Thymus (tissue), 11 donors: ENCODE results near the gene METTL16. TPM values are rescaled to one million over a fixed set of nuclear protein-coding genes. Genes with fewer than 3 reads are reported as not detected.
"Not testable (repeated sequence)": the region's sequence is repeated elsewhere in the genome, so short reads cannot be mapped to it uniquely, and the experiment has no call there.

Experiments used
- DNase-seq, 9 donors: peaks; one replicate each; pipeline ENCODE4 v3.0.0-alpha.2; 2013; ENCODE audit warnings: low spot score in 9 of 9, low read depth in 6 of 9, missing footprints in 1 of 9
- H3K27ac ChIP-seq, 2 donors: one replicate each; pipeline ENCODE4 v1.5.1; 2013; ENCODE audit warnings: control low read depth in 1 of 2, low read depth in 1 of 2, low read length in 1 of 2, mild to moderate bottlenecking in 1 of 2, moderate library complexity in 1 of 2
- H3K27me3 ChIP-seq, 2 donors: one replicate each; pipeline ENCODE4 v1.5.1; 2013; ENCODE audit warnings: low read length in 1 of 2; ENCODE audit not compliant: control insufficient read depth in 2 of 2, insufficient read depth in 1 of 2
- H3K36me3 ChIP-seq, 2 donors: one replicate each; pipeline ENCODE4 v1.5.1; 2013; ENCODE audit warnings: low read length in 1 of 2, mild to moderate bottlenecking in 1 of 2, moderate library complexity in 1 of 2; ENCODE audit not compliant: control insufficient read depth in 2 of 2, insufficient read depth in 2 of 2
- H3K4me1 ChIP-seq, 2 donors: one replicate each; pipeline ENCODE4 v1.5.1; 2013; ENCODE audit warnings: low read length in 2 of 2; ENCODE audit not compliant: control insufficient read depth in 2 of 2, insufficient read depth in 2 of 2
- H3K4me3 ChIP-seq, 2 donors: one replicate each; pipeline ENCODE4 v1.5.1; 2013; ENCODE audit warnings: low read length in 2 of 2, control low read depth in 1 of 2, mild to moderate bottlenecking in 1 of 2
- H3K9me3 ChIP-seq, 2 donors: one replicate each; pipeline ENCODE4 v1.5.1; 2013; ENCODE audit warnings: low read length in 1 of 2, mild to moderate bottlenecking in 1 of 2; ENCODE audit not compliant: control insufficient read depth in 2 of 2, insufficient read depth in 1 of 2
- WGBS: extraction: QIAGEN DNeasy Blood & Tissue Kit; methylation state at CpG from one replicate; pipeline ENCODE4 v1.1.7; 2013; 5-methylcytosine and 5-hydroxymethylcytosine counted together
- polyA plus RNA-seq: library from polyadenylated mRNA; stranded (reverse); fragments of 200-250 nt; gene quantifications from one replicate; pipeline ENCODE4 v1.2.3, GENCODE V29; 2013
- total RNA-seq: library from RNA; stranded (reverse); fragments of 120-200 nt; gene quantifications from one replicate; pipeline ENCODE4 v1.2.4, GENCODE V29; 2013
- donor health status: healthy.

Gene METTL16
- total and polyA plus RNA-seq, 2 donors, result 19.2 to 37.1 TPM

DNA sequence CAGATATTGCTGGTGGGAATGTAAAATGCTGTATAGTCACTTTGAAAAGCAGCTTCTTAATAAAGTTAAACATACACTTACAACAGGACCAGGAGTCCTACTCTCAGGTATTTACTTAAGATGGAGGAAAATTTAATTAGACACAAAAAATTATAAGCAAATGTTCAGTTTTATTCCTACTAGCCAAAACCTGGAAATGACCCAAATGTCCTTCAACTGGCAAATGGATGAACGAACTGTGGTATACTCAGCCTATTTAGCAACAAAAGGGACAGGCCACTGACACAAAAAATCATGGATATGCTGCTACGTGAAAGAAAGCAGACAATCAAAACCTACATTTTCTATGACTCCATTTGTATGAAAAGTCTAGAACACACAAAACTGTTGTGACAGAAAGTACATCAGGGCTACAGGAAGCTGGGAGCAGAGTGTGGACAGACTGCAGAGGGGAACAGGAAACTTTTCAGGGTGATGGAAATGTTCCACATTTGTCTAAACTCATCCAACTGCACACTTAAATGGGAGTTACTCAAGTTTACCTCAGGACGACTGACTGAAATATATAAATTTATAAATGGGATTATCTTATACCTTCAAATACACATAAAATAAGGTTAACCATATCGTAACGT lies 61.6 kb downstream of the METTL16 start:
- 88% methylated on average over 5 of the region's 5 CpGs for WGBS
- Histone ChIP-seq H3K36me3 (peaks cover 5 to 7% of the 10 kb centered on the region in 2 donors), H3K27me3 (no peaks in the 10 kb centered on the region), H3K27ac (no peak overlapping the region), H3K9me3 (peaks cover 1 to 5% of the 10 kb centered on the region in 2 donors), H3K4me1 (no peaks in the 10 kb centered on the region), H3K4me3 (no peak overlapping the region)
- DNase-seq, result no peak

DNA sequence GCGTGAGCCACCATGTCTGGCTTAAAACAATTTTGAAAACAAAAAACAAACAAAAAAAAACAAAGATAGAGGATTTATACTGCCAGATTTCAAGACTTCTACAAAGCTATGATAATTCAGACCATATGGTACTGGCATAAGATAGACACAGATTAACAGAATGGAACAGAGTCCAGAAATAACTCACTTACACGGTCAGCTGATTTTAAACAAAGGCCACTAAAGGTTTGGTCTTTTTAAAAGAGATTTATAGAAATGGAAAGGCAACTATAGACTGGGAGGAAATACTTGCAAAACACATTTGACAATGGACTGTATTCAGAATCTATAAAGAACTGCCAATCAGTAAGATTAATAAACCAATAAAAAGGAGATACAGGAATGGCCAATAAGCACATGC lies 62.2 kb downstream of the METTL16 start:
- peaks cover 5 to 7% of the 10 kb centered on the region in 2 donors for H3K36me3 ChIP-seq
- peaks cover 1 to 5% of the 10 kb centered on the region in 2 donors for H3K9me3 ChIP-seq
- H3K4me1 ChIP-seq, result no peaks in the 10 kb centered on the region
- H3K27ac ChIP-seq, result no peak overlapping the region
- no peak overlapping the region for H3K4me3 ChIP-seq
- DNase-seq, result no peak
- 96% methylated on average over 2 of the region's 2 CpGs for WGBS
- no peaks in the 10 kb centered on the region for H3K27me3 ChIP-seq

DNA sequence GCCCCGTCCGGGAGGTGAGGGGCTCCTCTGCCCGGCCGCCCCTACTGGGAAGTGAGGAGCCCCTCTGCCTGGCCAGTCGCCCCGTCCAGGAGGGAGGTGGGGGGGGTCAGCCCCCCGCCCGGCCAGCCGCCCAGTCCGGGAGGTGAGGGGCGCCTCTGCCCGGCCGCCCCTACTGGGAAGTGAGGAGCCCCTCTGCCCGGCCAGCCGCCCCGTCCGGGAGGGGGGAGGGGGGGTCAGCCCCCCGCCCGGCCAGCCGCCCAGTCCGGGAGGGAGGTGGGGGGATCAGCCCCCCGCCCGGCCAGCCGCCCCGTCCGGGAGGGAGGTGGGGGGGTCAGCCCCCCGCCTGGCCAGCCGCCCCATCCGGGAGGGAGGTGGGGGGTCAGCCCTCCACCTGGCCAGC lies 64.2 kb downstream of the METTL16 start:
- not testable (repeated sequence) for H3K36me3 ChIP-seq, H3K27ac ChIP-seq, H3K9me3 ChIP-seq, DNase-seq, H3K4me3 ChIP-seq, H3K4me1 ChIP-seq, H3K27me3 ChIP-seq
- WGBS, result 96% methylated on average over 9 of the region's 29 CpGs

DNA sequence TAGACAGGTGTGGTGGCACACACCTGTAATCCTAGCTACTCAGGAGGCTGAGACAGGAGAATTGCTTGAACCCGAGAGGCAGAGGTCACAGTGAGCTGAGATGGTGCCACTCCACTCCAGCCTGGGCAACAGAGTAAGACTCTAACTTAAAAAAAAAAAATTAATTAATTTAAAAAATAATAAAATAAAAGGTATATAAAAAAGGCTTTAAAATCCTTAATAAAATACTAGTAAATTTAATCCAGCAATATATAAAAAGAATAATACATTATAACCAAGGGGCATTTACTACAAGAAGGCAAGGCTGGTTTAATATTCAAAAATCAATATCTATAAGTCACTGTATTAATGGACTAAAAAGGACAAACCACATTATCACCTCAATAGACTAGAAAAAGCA lies 66.0 kb downstream of the METTL16 start:
- Histone ChIP-seq H3K36me3 (peaks cover 4 to 6% of the 10 kb centered on the region in 2 donors), H3K4me1 (no peaks in the 10 kb centered on the region), H3K4me3 (no peak overlapping the region), H3K27me3 (no peaks in the 10 kb centered on the region), H3K9me3 (peaks cover 1 to 5% of the 10 kb centered on the region in 2 donors), H3K27ac (no peak overlapping the region)
- DNase-seq, result no peak
- 96% methylated on average over 1 of the region's 1 CpG for WGBS

DNA sequence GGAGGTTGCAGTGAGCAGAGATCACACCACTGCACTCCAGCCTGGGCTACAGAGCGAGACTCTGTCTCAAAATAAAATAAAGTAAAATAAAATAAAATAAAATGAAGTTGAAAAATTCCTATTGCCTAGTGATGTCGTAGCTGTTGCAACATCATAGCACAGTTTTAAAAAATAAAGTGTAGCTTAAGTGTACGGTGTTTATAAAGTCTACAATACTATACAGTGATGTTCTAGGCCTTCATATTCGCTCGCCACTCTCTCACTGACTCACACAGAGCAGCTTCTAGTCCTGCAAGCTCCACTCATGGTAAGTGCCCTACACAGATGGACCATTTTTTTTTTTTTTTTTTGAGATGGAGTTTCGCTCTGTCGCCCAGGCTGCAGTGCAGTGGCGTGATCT lies 67.3 kb downstream of the METTL16 start:
- Histone ChIP-seq H3K27ac (no peak overlapping the region), H3K4me1 (no peaks in the 10 kb centered on the region), H3K4me3 (no peak overlapping the region), H3K27me3 (no peaks in the 10 kb centered on the region), H3K9me3 (peaks cover 1 to 5% of the 10 kb centered on the region in 2 donors), H3K36me3 (peaks cover 9% of the 10 kb centered on the region in 2 donors)
- no peak for DNase-seq
- WGBS, result 98% methylated on average over 8 of the region's 8 CpGs

DNA sequence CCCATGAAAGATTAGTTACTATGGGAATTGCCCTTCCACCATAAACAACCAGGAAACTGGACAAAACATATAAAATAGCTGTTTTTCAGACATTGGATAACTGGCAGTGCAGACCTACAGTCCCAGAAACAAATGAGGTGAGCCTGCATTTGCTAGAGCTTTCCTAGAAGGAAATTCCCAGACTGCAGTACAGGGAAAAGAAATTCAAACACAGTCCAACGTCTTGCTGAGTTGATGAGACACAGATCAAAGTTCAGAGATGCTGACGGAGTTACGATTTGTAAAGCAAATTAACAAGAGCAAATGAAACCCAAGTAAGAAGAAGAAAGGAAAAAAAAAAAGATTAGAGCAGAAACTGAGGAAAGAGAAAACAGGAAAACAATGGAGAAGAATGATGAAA lies 69.5 kb downstream of the METTL16 start:
- H3K4me3 ChIP-seq, result no peak overlapping the region
- no peaks in the 10 kb centered on the region for H3K27me3 ChIP-seq
- no peak overlapping the region for H3K27ac ChIP-seq
- DNase-seq, result no peak
- H3K4me1 ChIP-seq, result no peaks in the 10 kb centered on the region
- WGBS, result 93% methylated on average over 3 of the region's 3 CpGs
- peaks cover 1 to 5% of the 10 kb centered on the region in 2 donors for H3K9me3 ChIP-seq
- H3K36me3 ChIP-seq, result peaks cover 20 to 22% of the 10 kb centered on the region in 2 donors

DNA sequence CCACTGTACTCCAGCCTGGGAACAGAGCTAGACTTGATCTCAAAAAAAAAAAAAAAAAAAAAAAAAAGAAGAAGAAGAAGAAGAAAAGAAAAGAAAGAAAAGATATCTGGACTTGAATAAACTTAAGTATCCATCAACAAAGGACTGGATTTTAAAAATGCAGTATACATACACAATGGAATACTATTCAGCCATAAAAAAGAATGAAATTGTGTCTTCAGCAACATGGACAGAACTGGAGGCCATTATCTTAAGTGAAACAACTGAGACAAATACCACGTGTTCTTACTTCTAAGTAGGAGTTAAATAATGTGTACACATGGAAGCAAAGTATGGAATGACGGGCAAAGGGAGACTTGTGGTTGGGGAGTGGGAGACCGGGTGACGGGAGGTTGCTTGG lies 70.8 kb downstream of the METTL16 start:
- 98% methylated on average over 4 of the region's 4 CpGs for WGBS
- Histone ChIP-seq H3K27me3 (no peaks in the 10 kb centered on the region), H3K36me3 (peaks cover 19 to 34% of the 10 kb centered on the region in 2 donors), H3K9me3 (no peaks in the 10 kb centered on the region), H3K27ac (no peak overlapping the region), H3K4me1 (peaks cover 0 to 11% of the 10 kb centered on the region in 2 donors), H3K4me3 (no peak overlapping the region)
- no peak for DNase-seq

DNA sequence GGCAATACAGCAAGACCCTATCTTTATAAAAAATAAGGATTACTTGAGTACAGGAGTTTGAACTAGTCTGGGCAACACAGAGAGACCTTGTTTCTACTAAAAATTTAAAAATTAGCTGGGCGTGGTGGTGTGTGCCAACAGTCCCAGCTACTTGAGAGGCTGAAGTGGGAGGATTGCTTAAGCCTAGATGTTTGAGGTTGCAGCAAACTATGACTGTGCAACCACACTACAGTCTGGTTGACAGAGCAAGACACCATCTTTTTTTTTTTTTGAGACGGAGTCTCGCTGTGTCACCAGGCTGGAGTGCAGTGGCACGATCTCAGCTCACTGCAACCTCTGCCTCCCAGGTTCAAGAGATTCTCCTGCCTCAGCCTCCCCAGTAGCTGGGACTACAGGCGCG lies 71.7 kb downstream of the METTL16 start:
- peaks cover 25 to 43% of the 10 kb centered on the region in 2 donors for H3K36me3 ChIP-seq
- H3K9me3 ChIP-seq, H3K27me3 ChIP-seq, DNase-seq, H3K4me3 ChIP-seq, H3K27ac ChIP-seq: not testable (repeated sequence)
- 98% methylated on average over 6 of the region's 6 CpGs for WGBS
- peaks cover 0 to 20% of the 10 kb centered on the region in 2 donors for H3K4me1 ChIP-seq

DNA sequence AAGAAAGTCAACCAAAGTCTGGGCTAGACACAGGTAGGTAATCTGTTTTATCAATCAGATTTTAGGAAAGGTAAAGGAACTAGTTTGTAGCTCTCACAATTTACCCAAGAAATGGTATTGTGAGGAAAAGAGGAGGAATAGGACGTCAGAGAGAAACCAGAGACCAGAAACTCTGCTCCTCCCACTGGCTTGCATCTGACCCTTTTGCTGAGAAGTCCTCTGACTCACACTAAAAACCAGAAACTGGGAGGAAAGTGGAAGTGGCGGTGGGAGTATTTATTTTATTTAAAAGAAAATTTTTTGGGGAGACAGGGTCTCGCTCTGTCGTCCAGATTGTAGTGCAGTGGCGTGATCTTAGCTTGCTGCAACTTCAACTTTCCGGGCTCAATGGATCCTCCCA lies 72.9 kb downstream of the METTL16 start:
- no peak overlapping the region for H3K27ac ChIP-seq
- WGBS, result 86% methylated on average over 6 of the region's 6 CpGs
- no peaks in the 10 kb centered on the region for H3K27me3 ChIP-seq
- H3K36me3 ChIP-seq, result peaks cover 36 to 49% of the 10 kb centered on the region in 2 donors
- H3K9me3 ChIP-seq, result no peaks in the 10 kb centered on the region
- DNase-seq, result no peak
- peaks cover 0 to 26% of the 10 kb centered on the region in 2 donors for H3K4me1 ChIP-seq
- H3K4me3 ChIP-seq, result no peak overlapping the region
